Mammary epithelial cell (primary cell): ENCODE data around the gene DDX52.

ENCODE experiments used
- CTCF ChIP-seq, 2 donors: IDR thresholded peaks in 1 of 2; conservative IDR thresholded peaks in 1 of 2; 2 replicates each; pipeline ENCODE4 v1.5.1; 2011 to 2012; ENCODE audit warnings: inconsistent platforms in 2 of 2, low read length in 2 of 2, mild to moderate bottlenecking in 2 of 2, control low read depth in 1 of 2, low read depth in 1 of 2; ENCODE audit not compliant: insufficient read depth in 1 of 2; ENCODE audit errors: extremely low read depth in 1 of 2
- EZH2 ChIP-seq: IDR thresholded peaks from 2 replicates; pipeline ENCODE4 v1.6.1; 2012; ENCODE audit warnings: low read length, inconsistent platforms, borderline replicate concordance

GRCh38 chr17:37671028-37671823, 28.0 kb upstream of the DDX52 start:
- no peak for TF ChIP-seq EZH2
- no peak for TF ChIP-seq CTCF (conservative IDR thresholded peaks at IDR 0.05 in 1 of 2, IDR thresholded peaks at IDR 0.05 in 1 of 2; ENCODE audit: extremely low read depth in 1 of 2, insufficient read depth in 1 of 2, low read depth in 1 of 2, low read length in 2 of 2)
